GM20000 (cell line): ENCODE data around the gene COL18A1.

Experiments
- DNase-seq: peaks from one replicate; pipeline ENCODE4 v3.0.0; 2012; ENCODE audit warnings: low spot score
- CTCF ChIP-seq: IDR thresholded peaks from 2 replicates; pipeline ENCODE4 v1.5.1; 2012; ENCODE audit warnings: mild to moderate bottlenecking, control low read depth; ENCODE audit errors: extremely low read depth, missing control alignments

COL18A1 gene

GRCh38 chr21:45476582-45476981 is 71.6 kb downstream of the COL18A1 start:
- no peak for TF ChIP-seq CTCF
- DNase-seq = no peak

- DNase-seq = no peak
- no peak for TF ChIP-seq CTCF
Measured at GRCh38 chr21:45477176-45478114, 72.5 kb downstream of the COL18A1 start.

- TF ChIP-seq CTCF = peak; percentile 71
- peak; percentile 90 for DNase-seq
Measured at GRCh38 chr21:45478115-45478801, 73.3 kb downstream of the COL18A1 start.

- no peak for TF ChIP-seq CTCF
Measured at GRCh38 chr21:45478816-45479669, 74.1 kb downstream of the COL18A1 start.

GRCh38 chr21:45479691-45480675 is 75.0 kb downstream of the COL18A1 start:
- DNase-seq = no peak
- TF ChIP-seq CTCF = no peak

More at GRCh38 chr21:45478816-45479669, 74.1 kb downstream of the COL18A1 start:
- DNase-seq = no peak

GRCh38 chr21:45480701-45481500 is 75.9 kb downstream of the COL18A1 start:
- no peak for TF ChIP-seq CTCF
- no peak for DNase-seq
